Astrocyte of the spinal cord (primary cell): ENCODE data around the gene ASIC4.
A peak's percentile ranks its signal among the peaks of the same experiment; 100 is the strongest.

Experiments used
- DNase-seq: peaks from one replicate; pipeline ENCODE4 v3.0.0; 2011; ENCODE audit warnings: low read depth, low spot score
- H3K4me3 ChIP-seq: 2 replicates; pipeline ENCODE4 v1.5.1; 2011; ENCODE audit warnings: low read depth, mild to moderate bottlenecking, low read length, moderate library complexity
- in situ Hi-C: cut with HindIII; loops from 2 replicates; pipeline ENCODE4 v1.10.0; 2017; ENCODE audit warnings: low sequenced_read_pairs
- TF ChIP-seq, protein P1 (sequence below): IDR thresholded peaks from 2 replicates; pipeline ENCODE4 v1.5.1; 2012; ENCODE audit warnings: low read depth, mild to moderate bottlenecking, low read length, inconsistent platforms

ASIC4 gene

GRCh38 chr2:219526320-219527075, 12.2 kb downstream of the ASIC4 start:
- in situ Hi-C loops, result no loop called here
- TF ChIP-seq, protein P1, sequence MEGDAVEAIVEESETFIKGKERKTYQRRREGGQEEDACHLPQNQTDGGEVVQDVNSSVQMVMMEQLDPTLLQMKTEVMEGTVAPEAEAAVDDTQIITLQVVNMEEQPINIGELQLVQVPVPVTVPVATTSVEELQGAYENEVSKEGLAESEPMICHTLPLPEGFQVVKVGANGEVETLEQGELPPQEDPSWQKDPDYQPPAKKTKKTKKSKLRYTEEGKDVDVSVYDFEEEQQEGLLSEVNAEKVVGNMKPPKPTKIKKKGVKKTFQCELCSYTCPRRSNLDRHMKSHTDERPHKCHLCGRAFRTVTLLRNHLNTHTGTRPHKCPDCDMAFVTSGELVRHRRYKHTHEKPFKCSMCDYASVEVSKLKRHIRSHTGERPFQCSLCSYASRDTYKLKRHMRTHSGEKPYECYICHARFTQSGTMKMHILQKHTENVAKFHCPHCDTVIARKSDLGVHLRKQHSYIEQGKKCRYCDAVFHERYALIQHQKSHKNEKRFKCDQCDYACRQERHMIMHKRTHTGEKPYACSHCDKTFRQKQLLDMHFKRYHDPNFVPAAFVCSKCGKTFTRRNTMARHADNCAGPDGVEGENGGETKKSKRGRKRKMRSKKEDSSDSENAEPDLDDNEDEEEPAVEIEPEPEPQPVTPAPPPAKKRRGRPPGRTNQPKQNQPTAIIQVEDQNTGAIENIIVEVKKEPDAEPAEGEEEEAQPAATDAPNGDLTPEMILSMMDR, result no peak
- DNase-seq, result no peak
- H3K4me3 ChIP-seq, result no peak overlapping the region

DNA sequence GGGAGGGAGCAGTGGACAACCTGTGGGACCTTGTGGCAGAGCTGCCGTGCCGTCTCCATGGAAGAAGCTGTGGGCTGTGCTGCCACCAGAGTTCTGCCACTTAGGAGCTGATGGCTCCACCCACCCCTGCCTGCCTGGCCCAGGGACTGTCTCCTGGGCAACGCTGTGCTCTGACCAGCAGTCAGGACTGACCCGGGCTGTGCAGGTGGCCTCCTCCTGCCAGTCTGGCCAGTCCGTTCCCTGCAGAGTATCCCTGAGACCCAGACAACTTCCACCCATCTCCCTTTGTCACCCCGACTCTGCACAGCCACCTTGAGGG, 12.8 kb downstream of the ASIC4 start:
- TF ChIP-seq, protein P1, result no peak
- in situ Hi-C loops, result no loop called here
- no peak overlapping the region for H3K4me3 ChIP-seq
- DNase-seq, result no peak

DNA sequence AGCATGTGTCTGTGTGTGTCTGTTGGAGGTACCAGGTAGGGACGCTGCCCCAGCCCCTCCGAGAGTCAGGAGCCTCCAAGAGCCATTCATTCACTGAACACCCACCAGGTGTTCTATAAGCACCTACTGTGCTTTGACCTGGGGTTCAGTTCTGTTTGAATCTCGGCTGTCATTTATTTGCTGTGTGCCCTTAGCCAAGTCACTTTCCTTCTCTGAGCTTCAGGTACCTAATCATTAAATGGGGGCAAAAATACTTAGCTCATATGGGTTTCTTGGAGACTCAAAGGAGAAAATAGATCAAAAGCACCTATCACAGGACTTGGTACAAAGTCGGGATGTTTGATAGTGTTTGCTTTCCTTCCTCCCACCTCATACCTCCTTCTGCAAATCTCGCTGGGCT, 13.2 kb downstream of the ASIC4 start:
- TF ChIP-seq, protein P1, result no peak
- in situ Hi-C loops, result no loop called here
- no peak for DNase-seq
- H3K4me3 ChIP-seq, result no peak overlapping the region

GRCh38 chr2:219530048-219530963, 16.0 kb downstream of the ASIC4 start:
- DNase-seq, result peak; percentile 78
- TF ChIP-seq, protein P1, result peak; percentile 95
- peak overlapping the region; percentile 1 for H3K4me3 ChIP-seq
- in situ Hi-C loops, result no loop called here

DNA sequence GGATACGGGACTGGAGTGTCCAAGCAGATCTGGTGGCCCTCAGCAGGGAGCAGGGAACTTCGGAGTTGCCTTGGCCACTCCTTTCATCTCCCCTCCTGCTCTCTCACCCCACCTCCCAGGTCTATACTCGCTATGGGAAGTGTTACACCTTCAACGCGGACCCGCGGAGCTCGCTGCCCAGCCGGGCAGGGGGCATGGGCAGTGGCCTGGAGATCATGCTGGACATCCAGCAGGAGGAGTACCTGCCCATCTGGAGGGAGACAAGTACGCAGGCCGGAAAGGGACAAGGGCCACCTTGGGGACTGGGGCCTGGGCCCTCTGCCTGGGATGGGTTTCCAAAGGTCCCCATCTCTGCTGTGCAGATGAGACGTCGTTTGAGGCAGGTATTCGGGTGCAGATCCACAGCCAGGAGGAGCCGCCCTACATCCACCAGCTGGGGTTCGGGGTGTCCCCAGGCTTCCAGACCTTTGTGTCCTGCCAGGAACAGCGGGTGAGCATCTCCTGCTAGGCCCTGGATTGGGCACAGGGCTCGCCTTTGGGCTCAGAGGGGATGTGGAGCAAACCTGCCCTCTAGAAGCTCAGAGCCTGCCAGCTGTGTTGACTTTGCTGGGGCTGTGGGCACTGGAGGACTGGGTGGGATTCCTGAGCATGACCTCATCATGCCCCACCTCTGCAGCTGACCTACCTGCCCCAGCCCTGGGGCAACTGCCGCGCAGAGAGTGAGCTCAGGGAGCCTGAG, 17.5 kb downstream of the ASIC4 start:
- H3K4me3 ChIP-seq, result no peak overlapping the region
- in situ Hi-C loops, result no loop called here
- TF ChIP-seq, protein P1, result no peak
- no peak for DNase-seq

GRCh38 chr2:219532378-219532649, 18.0 kb downstream of the ASIC4 start:
- DNase-seq, result no peak
- TF ChIP-seq, protein P1, result no peak
- in situ Hi-C loops, result no loop called here
- no peak overlapping the region for H3K4me3 ChIP-seq
